MM.1S (cell line): ENCODE measurements around the gene TRIM42.
A peak's percentile ranks its signal among the peaks of the same experiment; 100 is the strongest.

Source experiments
- DNase-seq: peaks from one replicate; pipeline ENCODE4 v3.0.0-alpha.2; 2015
- H2AFZ ChIP-seq: fragments of 300-600 bp; sonication (generic); 2 replicates; pipeline ENCODE4 v1.6.0; 2016; ENCODE audit warnings: antibody characterized with exemption, low read length
- H3F3A ChIP-seq: fragments of 300-600 bp; sonication (generic); 2 replicates; pipeline ENCODE4 v1.6.1; 2016; ENCODE audit warnings: mild to moderate bottlenecking, antibody characterized with exemption, low read length, moderate library complexity, mixed read lengths; ENCODE audit not compliant: insufficient read depth
- H3K27ac ChIP-seq: fragments of 300-600 bp; sonication (generic); 2 replicates; pipeline ENCODE4 v1.5.1; 2016; ENCODE audit warnings: mild to moderate bottlenecking, low read length
- H3K27me3 ChIP-seq: fragments of 300-600 bp; sonication (generic); replicated peaks from 2 replicates; pipeline ENCODE4 v1.6.0; 2016; ENCODE audit warnings: low read length; ENCODE audit not compliant: insufficient read depth
- H3K36me3 ChIP-seq: fragments of 300-600 bp; sonication (generic); replicated peaks from 2 replicates; pipeline ENCODE4 v1.6.1; 2016; ENCODE audit warnings: mild to moderate bottlenecking, low read length, mixed read lengths; ENCODE audit not compliant: insufficient read depth
- H3K4me1 ChIP-seq: fragments of 300-600 bp; sonication (generic); 2 replicates; pipeline ENCODE4 v1.6.1; 2016; ENCODE audit warnings: low read length, mixed read lengths
- H3K4me2 ChIP-seq: fragments of 300-600 bp; sonication (generic); 2 replicates; pipeline ENCODE4 v1.6.0; 2016; ENCODE audit warnings: low read depth, low read length
- H3K4me3 ChIP-seq: fragments of 300-600 bp; sonication (generic); 2 replicates; pipeline ENCODE4 v1.5.1; 2016; ENCODE audit warnings: low read length, mixed read lengths
- H3K79me2 ChIP-seq: fragments of 300-600 bp; sonication (generic); 2 replicates; pipeline ENCODE4 v1.6.1; 2016; ENCODE audit warnings: mixed run types, low read length, mixed read lengths
- H3K9ac ChIP-seq: fragments of 300-600 bp; sonication (generic); 2 replicates; pipeline ENCODE4 v1.6.1; 2016; ENCODE audit warnings: low read length, mixed read lengths
- H3K9me2 ChIP-seq: fragments of 300-600 bp; sonication (generic); replicated peaks from 2 replicates; pipeline ENCODE4 v1.6.1; 2016; ENCODE audit warnings: mild to moderate bottlenecking, low read length, mixed read lengths; ENCODE audit not compliant: insufficient read depth
- H3K9me3 ChIP-seq: fragments of 300-600 bp; sonication (generic); replicated peaks from 2 replicates; pipeline ENCODE4 v1.6.1; 2016; ENCODE audit warnings: mild to moderate bottlenecking, low read length, mixed read lengths; ENCODE audit not compliant: insufficient read depth
- H4K20me1 ChIP-seq: fragments of 300-600 bp; sonication (generic); 2 replicates; pipeline ENCODE4 v1.6.1; 2016; ENCODE audit warnings: mild to moderate bottlenecking, low read length, moderate library complexity, mixed read lengths; ENCODE audit not compliant: insufficient read depth
- EZH2 ChIP-seq: fragments of 300-600 bp; sonication (generic); optimal IDR thresholded peaks from 2 replicates; pipeline ENCODE3; 2017; ENCODE audit warnings: low read depth, mild to moderate bottlenecking, antibody characterized with exemption, low read length, mixed read lengths
- EZH2phosphoT487 ChIP-seq: fragments of 300-600 bp; sonication (generic); IDR thresholded peaks from 2 replicates; pipeline ENCODE4 v1.6.1; 2018; ENCODE audit warnings: antibody characterized with exemption, low read length
- TF ChIP-seq, protein P1 (sequence below): fragments of 300-600 bp; sonication (generic); IDR thresholded peaks from 2 replicates; pipeline ENCODE4 v1.5.1; 2016; ENCODE audit warnings: antibody characterized with exemption, low read length, mixed read lengths

The TRIM42 gene

DNA sequence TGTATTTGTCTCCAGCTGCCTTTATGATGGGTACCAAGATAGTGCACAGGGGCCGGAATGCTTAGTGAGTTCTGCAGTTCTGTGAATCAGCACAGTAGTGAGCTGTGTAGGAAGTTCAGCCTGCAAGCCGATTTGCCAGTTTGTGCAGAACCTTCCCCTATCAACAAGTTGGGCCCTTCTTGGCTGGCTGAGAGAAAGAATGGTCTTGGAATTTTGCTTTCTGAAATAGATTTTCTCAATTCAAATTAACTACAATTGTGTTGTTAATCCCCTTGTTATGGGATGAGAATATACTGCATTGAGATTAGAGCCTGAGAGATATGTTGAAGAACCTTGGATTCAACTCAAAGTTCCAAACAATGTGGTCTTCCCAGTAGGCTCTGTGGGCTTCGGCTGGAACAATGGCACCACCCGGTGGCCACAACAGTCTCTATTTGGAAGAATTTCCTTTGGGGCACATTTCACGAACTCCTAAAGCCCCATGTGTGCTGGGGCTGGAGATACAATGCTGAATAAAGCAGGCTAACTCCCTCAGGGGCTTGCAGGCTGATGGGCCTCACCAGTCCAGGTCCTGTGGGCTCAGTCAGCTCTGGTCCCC is 59.1 kb downstream of the TRIM42 start:
- H2AFZ ChIP-seq = no peak overlapping the region
- no peaks in the 10 kb centered on the region for H3K9me2 ChIP-seq
- H3K27me3 ChIP-seq = no peaks in the 10 kb centered on the region
- H4K20me1 ChIP-seq = no peaks in the 10 kb centered on the region
- H3K27ac ChIP-seq = no peak overlapping the region
- no peaks in the 10 kb centered on the region; the same call in 1 of the 2 replicates for H3K9me3 ChIP-seq
- H3K79me2 ChIP-seq = no peaks in the 10 kb centered on the region
- no peak overlapping the region for H3K9ac ChIP-seq
- H3K4me1 ChIP-seq = no peaks in the 10 kb centered on the region
- DNase-seq = peak; percentile 32
- H3K4me2 ChIP-seq = no peak overlapping the region
- H3K36me3 ChIP-seq = no peaks in the 10 kb centered on the region
- no peak for TF ChIP-seq EZH2phosphoT487
- TF ChIP-seq, protein P1, sequence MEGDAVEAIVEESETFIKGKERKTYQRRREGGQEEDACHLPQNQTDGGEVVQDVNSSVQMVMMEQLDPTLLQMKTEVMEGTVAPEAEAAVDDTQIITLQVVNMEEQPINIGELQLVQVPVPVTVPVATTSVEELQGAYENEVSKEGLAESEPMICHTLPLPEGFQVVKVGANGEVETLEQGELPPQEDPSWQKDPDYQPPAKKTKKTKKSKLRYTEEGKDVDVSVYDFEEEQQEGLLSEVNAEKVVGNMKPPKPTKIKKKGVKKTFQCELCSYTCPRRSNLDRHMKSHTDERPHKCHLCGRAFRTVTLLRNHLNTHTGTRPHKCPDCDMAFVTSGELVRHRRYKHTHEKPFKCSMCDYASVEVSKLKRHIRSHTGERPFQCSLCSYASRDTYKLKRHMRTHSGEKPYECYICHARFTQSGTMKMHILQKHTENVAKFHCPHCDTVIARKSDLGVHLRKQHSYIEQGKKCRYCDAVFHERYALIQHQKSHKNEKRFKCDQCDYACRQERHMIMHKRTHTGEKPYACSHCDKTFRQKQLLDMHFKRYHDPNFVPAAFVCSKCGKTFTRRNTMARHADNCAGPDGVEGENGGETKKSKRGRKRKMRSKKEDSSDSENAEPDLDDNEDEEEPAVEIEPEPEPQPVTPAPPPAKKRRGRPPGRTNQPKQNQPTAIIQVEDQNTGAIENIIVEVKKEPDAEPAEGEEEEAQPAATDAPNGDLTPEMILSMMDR = peak; percentile 42
- no peak overlapping the region for H3K4me3 ChIP-seq
- no peaks in the 10 kb centered on the region for H3F3A ChIP-seq

DNA sequence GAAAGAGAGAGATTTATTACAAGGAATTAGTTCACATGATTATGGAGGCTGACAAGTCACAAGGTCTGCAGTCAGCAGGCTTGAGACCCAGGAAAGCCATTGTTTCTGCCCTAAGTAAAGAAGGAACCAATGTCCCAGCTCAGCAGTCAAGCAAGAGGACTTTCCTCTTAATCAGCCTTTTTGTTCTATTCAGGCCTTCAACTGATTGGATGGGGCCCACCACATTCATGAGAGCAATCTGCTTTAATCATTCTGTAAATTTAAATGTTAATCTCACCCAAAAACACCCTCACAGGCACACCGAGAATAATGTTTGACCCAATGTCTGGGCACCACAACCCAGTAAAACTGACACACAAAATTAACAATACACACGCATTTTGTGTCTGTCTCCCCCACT is 64.3 kb downstream of the TRIM42 start:
- no peak for DNase-seq
- Histone ChIP-seq H3K27ac (no peak overlapping the region), H3K9me3 (no peaks in the 10 kb centered on the region), H4K20me1 (no peaks in the 10 kb centered on the region), H2AFZ (no peak overlapping the region), H3K9me2 (no peaks in the 10 kb centered on the region), H3K36me3 (no peaks in the 10 kb centered on the region), H3K9ac (no peak overlapping the region), H3K4me1 (no peaks in the 10 kb centered on the region), H3K27me3 (no peaks in the 10 kb centered on the region), H3F3A (no peaks in the 10 kb centered on the region), H3K4me3 (no peak overlapping the region), H3K79me2 (no peaks in the 10 kb centered on the region), H3K4me2 (no peak overlapping the region)
- TF ChIP-seq EZH2 = no peak
- TF ChIP-seq, protein P1 = no peak
- no peak for TF ChIP-seq EZH2phosphoT487

DNA sequence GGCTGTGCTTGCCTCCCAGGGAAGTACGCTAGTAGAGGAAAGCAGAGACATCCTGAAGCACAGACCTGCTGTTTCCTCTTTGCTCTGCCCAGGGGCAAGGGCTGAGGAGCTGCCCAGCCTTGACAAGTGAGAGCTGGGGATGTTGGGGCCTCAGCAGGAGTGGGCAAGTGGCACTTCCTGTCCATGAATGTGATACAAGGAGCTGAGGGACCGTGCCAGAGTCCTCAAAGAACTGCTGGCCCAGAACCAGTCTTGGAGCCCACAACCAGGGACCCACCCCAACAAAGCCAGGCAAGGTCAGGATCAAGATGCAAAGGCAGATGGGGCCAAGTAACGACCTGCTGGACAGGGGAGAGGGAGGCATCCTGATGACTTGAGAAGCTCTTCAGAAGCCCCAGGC is 70.3 kb downstream of the TRIM42 start:
- no peaks in the 10 kb centered on the region for H3K36me3 ChIP-seq
- H4K20me1 ChIP-seq = no peaks in the 10 kb centered on the region
- H3K27ac ChIP-seq = no peak overlapping the region
- no peaks in the 10 kb centered on the region for H3K9me3 ChIP-seq
- TF ChIP-seq EZH2phosphoT487 = no peak
- no peak for TF ChIP-seq EZH2
- TF ChIP-seq, protein P1 = no peak
- H3K27me3 ChIP-seq = no peaks in the 10 kb centered on the region
- no peak for DNase-seq
- no peak overlapping the region for H3K4me3 ChIP-seq
- H3K9me2 ChIP-seq = no peaks in the 10 kb centered on the region
- peaks cover 17% of the 10 kb centered on the region for H3K4me1 ChIP-seq
- H3F3A ChIP-seq = no peaks in the 10 kb centered on the region
- no peak overlapping the region for H2AFZ ChIP-seq
- H3K79me2 ChIP-seq = no peaks in the 10 kb centered on the region
- H3K4me2 ChIP-seq = no peak overlapping the region
- H3K9ac ChIP-seq = no peak overlapping the region
